ENCODE data around the gene ZNF280D. TPM values are rescaled to one million over a fixed set of nuclear protein-coding genes. Genes with fewer than 3 reads are reported as not detected.
"Not testable (repeated sequence)": the region's sequence is repeated elsewhere in the genome, so short reads cannot be mapped to it uniquely, and the experiment has no call there.

ZNF280D gene, protein sequence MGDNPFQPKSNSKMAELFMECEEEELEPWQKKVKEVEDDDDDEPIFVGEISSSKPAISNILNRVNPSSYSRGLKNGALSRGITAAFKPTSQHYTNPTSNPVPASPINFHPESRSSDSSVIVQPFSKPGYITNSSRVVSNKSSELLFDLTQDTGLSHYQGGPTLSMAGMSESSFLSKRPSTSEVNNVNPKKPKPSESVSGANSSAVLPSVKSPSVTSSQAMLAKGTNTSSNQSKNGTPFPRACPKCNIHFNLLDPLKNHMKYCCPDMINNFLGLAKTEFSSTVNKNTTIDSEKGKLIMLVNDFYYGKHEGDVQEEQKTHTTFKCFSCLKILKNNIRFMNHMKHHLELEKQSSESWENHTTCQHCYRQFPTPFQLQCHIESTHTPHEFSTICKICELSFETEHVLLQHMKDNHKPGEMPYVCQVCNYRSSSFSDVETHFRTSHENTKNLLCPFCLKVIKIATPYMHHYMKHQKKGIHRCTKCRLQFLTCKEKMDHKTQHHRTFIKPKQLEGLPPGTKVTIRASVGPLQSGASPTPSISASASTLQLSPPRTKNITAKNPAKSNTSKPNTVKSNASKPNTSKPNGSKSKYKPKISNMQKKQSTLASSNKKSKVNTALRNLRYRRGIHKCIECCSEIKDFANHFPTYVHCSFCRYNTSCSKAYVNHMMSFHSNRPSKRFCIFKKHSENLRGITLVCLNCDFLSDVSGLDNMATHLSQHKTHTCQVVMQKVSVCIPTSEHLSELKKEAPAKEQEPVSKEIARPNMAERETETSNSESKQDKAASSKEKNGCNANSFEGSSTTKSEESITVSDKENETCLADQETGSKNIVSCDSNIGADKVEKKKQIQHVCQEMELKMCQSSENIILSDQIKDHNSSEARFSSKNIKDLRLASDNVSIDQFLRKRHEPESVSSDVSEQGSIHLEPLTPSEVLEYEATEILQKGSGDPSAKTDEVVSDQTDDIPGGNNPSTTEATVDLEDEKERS
- total RNA-seq, result 10 to 100 TPM; 13.7 to 16.8 TPM

DNA sequence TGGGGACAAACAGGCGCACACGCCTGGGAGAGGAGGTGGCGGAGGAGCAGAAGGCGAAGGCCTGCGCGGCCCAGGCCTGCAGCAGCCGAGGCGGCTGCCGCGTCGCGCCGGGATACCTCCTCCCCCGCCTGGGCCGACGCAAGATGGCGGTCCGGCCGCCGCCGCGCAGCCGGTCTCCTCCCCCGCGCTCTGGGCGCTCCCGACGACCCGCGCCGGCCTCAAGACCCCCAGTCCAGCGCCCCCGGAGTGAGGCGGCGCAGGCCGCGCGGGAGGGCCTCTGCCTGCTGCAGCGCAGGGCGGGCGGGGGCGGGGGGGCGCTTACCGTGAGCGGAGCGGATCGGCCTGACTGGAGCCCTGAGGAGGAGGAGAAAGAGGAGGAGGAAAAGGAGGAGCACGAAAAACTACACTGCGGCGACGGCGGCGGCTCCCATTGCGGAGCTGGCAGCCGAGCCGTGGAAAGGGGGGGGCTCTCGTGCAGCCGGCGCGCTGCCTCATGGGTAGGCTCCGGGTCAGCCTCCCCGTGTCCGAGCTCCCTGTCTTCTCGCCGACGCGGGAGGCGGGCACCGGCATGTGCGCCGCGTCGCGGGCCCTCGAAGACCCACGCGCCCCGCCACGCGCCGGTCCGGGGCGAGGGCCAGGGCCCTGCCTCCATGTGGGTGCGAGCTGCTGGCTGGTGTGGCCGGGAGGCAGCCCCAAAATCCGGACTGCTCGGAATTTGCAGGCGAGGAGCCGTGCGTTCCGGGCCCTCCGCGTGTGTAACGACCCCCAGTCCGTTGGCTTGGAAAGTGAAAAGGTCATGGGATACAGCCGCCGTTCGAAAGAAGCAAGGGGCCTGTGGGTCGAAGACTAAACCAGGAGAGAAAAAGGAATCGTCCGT, at the start of gene ZNF280D:
ZNF280D (minus strand) TSS at position 374 of the 877 bp plus-strand sequence. CDS start 26,400 bp downstream, outside the sequence.
- Mint-ChIP-seq H3K9me3 (no peaks in the 10 kb centered on the region), H3K27ac (peak within 1 kb of the TSS; percentile 86), H3K27me3 (ENCODE audit: low read depth) (no peaks in the 10 kb centered on the region), H3K36me3 (ENCODE audit: low read depth) (peaks cover 6% of the 10 kb centered on the region), H3K4me3 (peak within 1 kb of the TSS; percentile 86), H3K4me1 (ENCODE audit: low read depth) (peaks cover 29% of the 10 kb centered on the region)
- CTCF ChIA-PET, result interaction anchor here (0.9 kb wide), 1 partner anchor 24 kb away, joined by 3 read pairs; no protein-coding TSS in a partner anchor
- peak; percentile 76 for DNase-seq
- intact Hi-C loops (cut with micrococcal nuclease), result loop anchor here (1.0 to 10.0 kb wide), 8 partner anchors 33 to 974 kb away; partner anchors contain the start of genes MNS1, POLR2M and TCF12

DNA sequence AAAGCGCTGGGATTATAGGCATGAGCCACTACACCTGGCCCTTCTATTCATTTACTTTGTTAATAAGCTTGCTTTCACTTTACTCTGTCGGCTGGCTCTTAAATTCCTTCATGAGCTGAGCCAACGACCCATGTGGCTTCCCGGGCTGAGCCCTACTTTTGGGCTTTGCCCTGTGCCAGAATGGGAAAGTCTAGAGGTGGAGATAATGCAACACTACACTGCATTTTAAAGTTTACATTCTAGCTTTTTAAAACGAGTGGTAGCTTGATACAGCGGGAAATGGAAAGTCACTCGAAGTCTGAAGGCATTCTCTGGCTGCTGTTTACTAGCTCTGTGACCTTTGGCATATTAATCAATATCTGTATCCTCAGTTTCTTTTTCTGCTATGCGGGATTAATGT, 49.0 kb upstream of the ZNF280D start:
- H3K36me3 Mint-ChIP-seq (ENCODE audit: low read depth), result no peaks in the 10 kb centered on the region
- peaks cover 12% of the 10 kb centered on the region for H3K27me3 Mint-ChIP-seq (ENCODE audit: low read depth)
- intact Hi-C loops (cut with micrococcal nuclease), result loop anchor here (10.0 kb wide), 1 partner anchor 318 kb away; the partner anchor contains the start of gene MNS1
- CTCF ChIA-PET, result no interaction called here
- no peak overlapping the region for H3K27ac Mint-ChIP-seq
- no peaks in the 10 kb centered on the region for H3K9me3 Mint-ChIP-seq
- H3K4me3 Mint-ChIP-seq, result no peak overlapping the region
- H3K4me1 Mint-ChIP-seq (ENCODE audit: low read depth), result peaks cover 17% of the 10 kb centered on the region
- no peak for DNase-seq

DNA sequence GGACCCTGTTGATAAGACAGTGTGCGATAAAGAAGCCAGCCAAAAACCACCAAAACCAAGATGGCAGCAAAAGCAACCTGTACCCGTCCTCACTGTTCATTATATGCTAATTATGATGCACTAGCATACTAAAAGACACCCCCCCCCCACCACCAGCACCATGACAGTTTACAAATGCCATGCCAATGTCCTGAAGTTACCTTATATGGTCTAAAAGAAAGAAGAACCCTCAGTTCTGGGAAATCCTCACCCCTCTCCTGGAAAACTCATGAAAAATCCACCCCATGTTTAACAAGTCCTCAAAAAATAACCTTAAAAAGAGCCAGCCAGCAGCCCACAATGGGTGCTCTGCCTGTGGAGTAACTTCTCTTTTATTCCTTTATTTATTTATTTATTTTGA, 48.4 kb upstream of the ZNF280D start:
- Mint-ChIP-seq H3K27ac (no peak overlapping the region), H3K36me3 (ENCODE audit: low read depth) (no peaks in the 10 kb centered on the region), H3K9me3 (no peaks in the 10 kb centered on the region), H3K4me1 (ENCODE audit: low read depth) (peaks cover 11% of the 10 kb centered on the region), H3K4me3 (no peak overlapping the region), H3K27me3 (ENCODE audit: low read depth) (peaks cover 15% of the 10 kb centered on the region)
- intact Hi-C loops (cut with micrococcal nuclease), result loop anchor here (10.0 kb wide), 1 partner anchor 317 kb away; the partner anchor contains the start of gene MNS1
- no peak for DNase-seq
- CTCF ChIA-PET, result no interaction called here

DNA sequence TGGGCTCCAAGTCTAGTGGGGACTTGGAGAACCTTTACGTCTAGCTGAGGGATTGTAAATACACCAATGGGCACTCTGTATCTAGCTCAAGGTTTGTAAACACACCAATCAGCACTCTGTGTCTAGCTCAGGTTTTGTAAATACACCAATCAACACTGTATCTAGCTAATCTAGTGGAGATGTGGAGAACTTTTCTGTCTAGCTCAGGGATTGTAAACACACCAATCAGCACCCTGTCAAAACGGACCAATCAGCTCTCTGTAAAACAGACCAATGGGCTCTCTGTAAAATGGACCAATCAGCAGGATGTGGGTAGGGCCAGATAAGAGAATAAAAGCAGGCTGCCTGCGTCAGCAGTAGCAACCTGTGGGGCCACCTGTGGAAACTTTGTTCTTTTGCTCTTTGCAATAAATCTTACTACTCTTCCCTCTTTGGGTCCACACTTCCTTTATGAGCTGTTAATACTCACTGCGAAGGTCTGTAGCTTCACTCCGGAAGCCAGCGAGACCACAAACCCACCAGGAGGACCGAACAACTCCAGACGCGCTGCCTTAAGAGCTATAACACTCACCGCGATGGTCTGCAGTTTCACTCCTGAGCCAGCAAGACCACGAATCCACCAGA, 46.9 kb upstream of the ZNF280D start:
- peak; percentile 24 for DNase-seq
- H3K9me3 Mint-ChIP-seq; H3K4me3 Mint-ChIP-seq; H3K27ac Mint-ChIP-seq; H3K36me3 Mint-ChIP-seq (ENCODE audit: low read depth); H3K4me1 Mint-ChIP-seq (ENCODE audit: low read depth): not testable (repeated sequence)
- H3K27me3 Mint-ChIP-seq (ENCODE audit: low read depth), result peaks cover 18% of the 10 kb centered on the region
- CTCF ChIA-PET, result interaction anchor here (0.6 kb wide), 1 partner anchor 16 kb away, joined by 6 read pairs; no protein-coding TSS in a partner anchor
- intact Hi-C loops (cut with micrococcal nuclease), result loop anchor here (10.0 kb wide), 1 partner anchor 315 kb away; the partner anchor contains the start of gene MNS1

DNA sequence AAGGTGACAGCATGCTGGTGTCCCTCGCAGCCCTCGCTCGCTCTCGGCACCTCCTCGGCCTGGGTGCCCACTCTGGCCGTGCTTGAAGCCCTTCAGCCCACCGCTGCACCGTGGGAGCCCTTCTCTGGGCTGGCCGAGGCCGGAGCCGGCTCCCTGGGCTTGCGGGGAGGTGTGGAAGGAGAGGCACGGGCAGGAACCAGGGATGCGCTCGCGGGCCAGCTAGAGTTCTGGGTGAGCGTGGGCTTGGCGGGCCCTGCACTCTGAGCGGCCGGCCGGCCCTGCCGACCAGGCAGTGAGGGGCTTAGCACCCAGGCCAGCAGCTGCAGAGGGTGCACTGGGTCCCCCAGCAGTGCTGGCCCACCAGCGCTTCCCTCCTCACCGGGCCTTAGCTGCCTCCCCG, 46.1 kb upstream of the ZNF280D start:
- H3K4me3 Mint-ChIP-seq; H3K27ac Mint-ChIP-seq; DNase-seq; H3K36me3 Mint-ChIP-seq (ENCODE audit: low read depth); intact Hi-C loops (cut with micrococcal nuclease); CTCF ChIA-PET; H3K4me1 Mint-ChIP-seq (ENCODE audit: low read depth); H3K9me3 Mint-ChIP-seq: not testable (repeated sequence)
- H3K27me3 Mint-ChIP-seq (ENCODE audit: low read depth), result peaks cover 22% of the 10 kb centered on the region

DNA sequence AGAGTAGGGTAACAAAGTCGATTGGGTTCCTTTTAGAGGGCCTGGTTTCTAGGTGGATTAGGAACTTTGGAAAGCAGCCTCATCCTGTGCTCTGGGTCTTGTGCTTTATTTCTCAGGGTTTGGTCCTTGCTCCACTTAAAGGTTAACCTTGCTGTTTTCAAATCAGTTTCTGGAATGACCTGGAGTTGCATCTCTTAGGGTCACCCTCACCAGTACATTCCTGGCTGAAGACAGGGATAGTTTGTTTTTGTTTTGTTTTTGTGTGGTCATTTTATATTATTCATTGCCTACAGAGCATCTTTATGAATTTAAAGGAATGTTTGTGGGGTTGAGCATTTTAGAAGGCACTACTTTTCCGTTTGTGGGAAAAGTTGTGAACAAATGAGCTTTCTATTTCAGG, 45.5 kb upstream of the ZNF280D start:
- no peaks in the 10 kb centered on the region for H3K9me3 Mint-ChIP-seq
- CTCF ChIA-PET, result no interaction called here
- no peaks in the 10 kb centered on the region for H3K36me3 Mint-ChIP-seq (ENCODE audit: low read depth)
- peaks cover 8% of the 10 kb centered on the region for H3K4me1 Mint-ChIP-seq (ENCODE audit: low read depth)
- no peak overlapping the region for H3K4me3 Mint-ChIP-seq
- H3K27ac Mint-ChIP-seq, result no peak overlapping the region
- intact Hi-C loops (cut with micrococcal nuclease), result no loop called here
- DNase-seq, result no peak
- H3K27me3 Mint-ChIP-seq (ENCODE audit: low read depth), result peaks cover 25% of the 10 kb centered on the region

DNA sequence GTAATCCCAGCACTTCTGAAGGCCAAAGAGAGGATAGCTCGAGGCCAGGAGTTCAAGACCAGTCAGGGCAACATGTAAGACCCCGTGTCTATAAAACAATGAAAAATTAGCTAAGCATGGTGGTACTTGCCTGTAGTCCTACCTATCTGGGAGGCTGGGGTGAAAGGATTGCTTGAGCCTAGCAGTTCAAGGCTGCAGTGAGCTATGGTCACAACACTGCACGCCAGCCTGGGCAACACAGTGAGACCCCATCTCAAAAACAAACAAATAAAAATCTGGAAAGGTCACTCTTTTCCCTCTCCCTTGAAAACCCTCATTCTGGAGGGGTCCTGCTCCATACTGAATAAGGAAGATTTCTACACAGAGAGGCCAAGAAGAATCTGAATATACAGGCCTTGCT, 43.5 kb upstream of the ZNF280D start:
- no peak for DNase-seq
- Mint-ChIP-seq H3K27ac (no peak overlapping the region), H3K36me3 (ENCODE audit: low read depth) (no peaks in the 10 kb centered on the region), H3K4me1 (ENCODE audit: low read depth) (peaks cover 8% of the 10 kb centered on the region), H3K4me3 (no peak overlapping the region), H3K9me3 (no peaks in the 10 kb centered on the region), H3K27me3 (ENCODE audit: low read depth) (peaks cover 37% of the 10 kb centered on the region)
- intact Hi-C loops (cut with micrococcal nuclease), result no loop called here
- CTCF ChIA-PET, result no interaction called here

DNA sequence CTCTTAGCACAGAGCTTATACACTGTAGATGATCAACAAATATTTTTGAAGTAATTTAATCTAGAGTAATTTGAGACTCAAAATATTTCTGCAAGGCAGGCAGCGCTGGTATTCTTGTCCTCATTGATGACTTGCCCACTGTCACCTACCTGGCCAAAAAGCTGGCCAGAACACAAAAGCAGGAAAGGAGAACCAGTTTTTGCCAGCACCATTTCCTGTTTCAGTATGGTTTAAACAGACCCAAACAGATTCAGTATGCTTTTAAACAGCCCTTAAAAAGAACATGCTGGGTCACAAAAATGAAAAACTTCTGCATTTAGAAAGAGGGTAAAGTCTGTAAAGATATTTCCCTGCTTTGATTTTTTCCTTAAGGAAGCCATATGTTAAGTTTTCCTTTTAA, 42.3 kb upstream of the ZNF280D start:
- Mint-ChIP-seq H3K4me1 (ENCODE audit: low read depth) (peaks cover 7% of the 10 kb centered on the region), H3K36me3 (ENCODE audit: low read depth) (no peaks in the 10 kb centered on the region), H3K27ac (no peak overlapping the region), H3K27me3 (ENCODE audit: low read depth) (peaks cover 34% of the 10 kb centered on the region), H3K9me3 (no peaks in the 10 kb centered on the region), H3K4me3 (no peak overlapping the region)
- CTCF ChIA-PET, result no interaction called here
- no peak for DNase-seq
- intact Hi-C loops (cut with micrococcal nuclease), result no loop called here

DNA sequence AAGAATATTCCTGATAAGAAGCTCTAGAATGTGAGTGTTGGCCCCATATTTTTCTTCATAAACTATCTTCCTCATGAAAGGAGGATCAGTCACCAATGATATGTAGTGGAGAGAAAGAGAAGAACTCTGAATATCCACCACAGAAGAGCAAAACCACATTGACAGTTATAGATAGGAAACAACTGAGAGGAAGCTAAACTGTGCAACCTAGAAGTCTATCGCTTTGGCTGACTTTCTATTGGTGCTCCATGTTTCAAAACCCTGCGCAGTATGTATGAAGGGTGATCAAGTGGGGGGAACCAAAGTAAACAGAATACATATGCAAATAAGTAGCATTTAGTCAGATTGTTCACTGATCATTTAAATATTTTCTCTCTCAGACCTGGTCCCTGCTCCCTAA, 41.0 kb upstream of the ZNF280D start:
- no peak overlapping the region for H3K4me3 Mint-ChIP-seq
- H3K27ac Mint-ChIP-seq, result no peak overlapping the region
- CTCF ChIA-PET, result no interaction called here

DNA sequence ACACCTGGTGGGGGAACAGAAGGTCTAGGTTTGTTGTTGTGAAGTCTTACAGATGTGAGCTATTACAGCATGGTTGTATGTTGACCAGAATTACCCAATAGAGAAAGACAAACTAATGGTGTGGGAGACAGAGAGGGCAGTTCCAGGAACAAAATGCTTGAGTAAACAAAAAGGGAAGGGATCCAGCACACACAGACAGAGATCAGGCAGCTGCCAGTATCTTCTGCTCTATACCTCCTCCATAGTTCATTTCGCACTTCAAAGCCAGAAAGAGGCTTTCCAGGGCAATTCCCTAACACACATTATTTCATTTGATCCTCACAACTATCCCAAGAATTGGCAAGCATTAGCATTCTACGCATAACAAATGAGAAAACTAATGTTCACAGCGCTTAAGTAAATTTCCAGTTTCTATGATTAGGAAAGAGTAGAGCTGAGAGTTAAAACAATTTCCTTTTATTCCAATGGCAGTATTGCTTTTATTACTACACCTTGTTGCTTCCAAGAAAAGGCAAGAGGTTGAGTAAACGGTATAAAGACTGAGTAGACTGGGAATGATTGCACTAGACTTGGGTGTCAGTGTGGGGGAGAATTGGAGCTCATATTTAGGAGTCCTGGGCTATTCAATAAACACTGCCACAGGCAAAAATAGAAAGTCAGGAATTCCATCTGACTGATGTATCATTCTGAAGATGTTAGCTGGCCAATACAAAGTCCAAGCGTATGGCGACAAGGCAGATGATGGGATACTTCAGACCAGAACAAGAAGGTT, 39.7 kb upstream of the ZNF280D start:
- Mint-ChIP-seq H3K27ac (no peak overlapping the region), H3K27me3 (ENCODE audit: low read depth) (peaks cover 33% of the 10 kb centered on the region), H3K36me3 (ENCODE audit: low read depth) (no peaks in the 10 kb centered on the region), H3K4me1 (ENCODE audit: low read depth) (no peaks in the 10 kb centered on the region), H3K4me3 (no peak overlapping the region), H3K9me3 (no peaks in the 10 kb centered on the region)
- CTCF ChIA-PET, result interaction anchor here (0.8 kb wide), 1 partner anchor 49 kb away, joined by 3 read pairs; no protein-coding TSS in a partner anchor
- DNase-seq, result no peak
- intact Hi-C loops (cut with micrococcal nuclease), result no loop called here

More for the DNA sequence above, 41.0 kb upstream of the ZNF280D start:
- intact Hi-C loops (cut with micrococcal nuclease), result no loop called here
- Mint-ChIP-seq H3K9me3 (no peaks in the 10 kb centered on the region), H3K36me3 (ENCODE audit: low read depth) (no peaks in the 10 kb centered on the region), H3K4me1 (ENCODE audit: low read depth) (no peaks in the 10 kb centered on the region), H3K27me3 (ENCODE audit: low read depth) (peaks cover 31% of the 10 kb centered on the region)
- DNase-seq, result no peak

DNA sequence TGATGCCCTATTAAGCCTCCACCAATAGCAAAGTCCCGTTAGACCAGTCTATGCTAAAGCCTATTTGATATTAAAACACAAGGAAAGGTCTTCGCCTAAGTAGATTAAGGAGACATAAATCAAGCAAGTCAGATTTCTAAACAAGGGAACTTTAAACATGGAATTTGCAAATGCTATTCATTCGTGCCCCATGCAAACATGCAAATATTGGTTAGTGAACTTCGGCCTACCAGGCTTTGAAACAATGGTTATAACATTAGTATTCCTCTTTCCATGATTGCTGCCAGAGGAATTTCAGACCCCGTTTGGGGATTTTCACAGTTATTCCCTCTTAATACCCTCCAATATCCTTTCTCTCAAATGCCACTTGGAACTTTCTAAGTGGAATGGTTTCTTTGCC, 36.9 kb upstream of the ZNF280D start:
- intact Hi-C loops (cut with micrococcal nuclease), result no loop called here
- no peak for DNase-seq
- Mint-ChIP-seq H3K9me3 (no peaks in the 10 kb centered on the region), H3K27me3 (ENCODE audit: low read depth) (peaks cover 23% of the 10 kb centered on the region), H3K27ac (no peak overlapping the region), H3K4me3 (no peak overlapping the region), H3K36me3 (ENCODE audit: low read depth) (no peaks in the 10 kb centered on the region), H3K4me1 (ENCODE audit: low read depth) (peaks cover 16% of the 10 kb centered on the region)
- CTCF ChIA-PET, result no interaction called here

Data from activated naive CD4-positive, alpha-beta T cell treated with anti-CD3 and anti-CD28 coated beads for 36 hours (primary cell).